ENCODE data around the gene PLEKHM1.
A peak's percentile ranks its signal among the peaks of the same experiment; 100 is the strongest.

The PLEKHM1 gene

GRCh38 chr17:45394091-45394490, 96.4 kb downstream of the PLEKHM1 start:
- H3K4me3 ChIP-seq (ENCODE audit: low read length) = no peak overlapping the region
- DNase-seq (ENCODE audit: low read depth) = no peak
- no peak for TF ChIP-seq CTCF (IDR thresholded peaks at IDR 0.05; ENCODE audit: insufficient read depth, low read depth, low read length, missing control alignments)

- no peak for TF ChIP-seq CTCF (IDR thresholded peaks at IDR 0.05; ENCODE audit: insufficient read depth, low read depth, low read length, missing control alignments)
- H3K4me3 ChIP-seq (ENCODE audit: low read length) = no peak overlapping the region
- no peak for DNase-seq (ENCODE audit: low read depth)
Measured at GRCh38 chr17:45393411-45393810, 97.1 kb downstream of the PLEKHM1 start.

- H3K4me3 ChIP-seq (ENCODE audit: low read length) = no peak overlapping the region
- DNase-seq (ENCODE audit: low read depth) = no peak
- no peak for TF ChIP-seq CTCF (IDR thresholded peaks at IDR 0.05; ENCODE audit: insufficient read depth, low read depth, low read length, missing control alignments)
Measured at GRCh38 chr17:45391918-45392317, 98.6 kb downstream of the PLEKHM1 start.

- DNase-seq (ENCODE audit: low read depth) = no peak
- H3K4me3 ChIP-seq (ENCODE audit: low read length) = no peak overlapping the region
- no peak for TF ChIP-seq CTCF (IDR thresholded peaks at IDR 0.05; ENCODE audit: insufficient read depth, low read depth, low read length, missing control alignments)
Measured at GRCh38 chr17:45391291-45391690, 99.2 kb downstream of the PLEKHM1 start.

- no peak overlapping the region for H3K4me3 ChIP-seq (ENCODE audit: low read length)
- DNase-seq (ENCODE audit: low read depth) = no peak
- no peak for TF ChIP-seq CTCF (IDR thresholded peaks at IDR 0.05; ENCODE audit: insufficient read depth, low read depth, low read length, missing control alignments)
Measured at GRCh38 chr17:45389354-45389753, 101.2 kb downstream of the PLEKHM1 start.

GRCh38 chr17:45388604-45389325, 101.8 kb downstream of the PLEKHM1 start:
- TF ChIP-seq CTCF (IDR thresholded peaks at IDR 0.05; ENCODE audit: insufficient read depth, low read depth, low read length, missing control alignments) = no peak
- peak; percentile 33 for DNase-seq (ENCODE audit: low read depth)
- no peak overlapping the region for H3K4me3 ChIP-seq (ENCODE audit: low read length)

- TF ChIP-seq CTCF (IDR thresholded peaks at IDR 0.05; ENCODE audit: insufficient read depth, low read depth, low read length, missing control alignments) = no peak
- no peak for DNase-seq (ENCODE audit: low read depth)
Measured at GRCh38 chr17:45387739-45388138, 102.8 kb downstream of the PLEKHM1 start.

More at GRCh38 chr17:45387739-45388138, 102.8 kb downstream of the PLEKHM1 start:
- H3K4me3 ChIP-seq (ENCODE audit: low read length) = no peak overlapping the region
